ENCODE data around the gene TBC1D32. TPM values are rescaled to one million over a fixed set of nuclear protein-coding genes. Genes with fewer than 3 reads are reported as not detected.

Gene TBC1D32
- total and polyA plus RNA-seq, 5 donors, result 0.79 to 4.3 (median 3.4) TPM

- no peaks in the 10 kb centered on the region for H3K27me3 ChIP-seq (ENCODE audit: control insufficient read depth, insufficient read depth)
- DNase-seq (no peak), ATAC-seq (no peak)
- no peak overlapping the region for H3K27ac ChIP-seq (ENCODE audit: low read length)
- H3K4me1 ChIP-seq (ENCODE audit: control insufficient read depth, insufficient read depth, low read length), result no peaks in the 10 kb centered on the region
- H3K4me3 ChIP-seq (ENCODE audit: low read length), result no peak overlapping the region
- WGBS, result 80% methylated on average over 4 of the region's 4 CpGs
- intact Hi-C loops (cut with DNase I), result no loop called here
- no peaks in the 10 kb centered on the region for H3K9me3 ChIP-seq (ENCODE audit: control insufficient read depth, low read length)
Observed at GRCh38 chr6:121171879-121172278, 162.4 kb downstream of the TBC1D32 start.

- Histone ChIP-seq H3K4me3 (ENCODE audit: low read length) (no peak overlapping the region), H3K27me3 (ENCODE audit: control insufficient read depth, insufficient read depth) (no peaks in the 10 kb centered on the region), H3K4me1 (ENCODE audit: control insufficient read depth, insufficient read depth, low read length) (no peaks in the 10 kb centered on the region), H3K9me3 (ENCODE audit: control insufficient read depth, low read length) (no peaks in the 10 kb centered on the region), H3K27ac (ENCODE audit: low read length) (no peak overlapping the region)
- ATAC-seq (no peak), DNase-seq (no peak)
- intact Hi-C loops (cut with DNase I), result no loop called here
Observed at GRCh38 chr6:121161886-121162285, 172.4 kb downstream of the TBC1D32 start.

GRCh38 chr6:121160276-121160675 lies 174.0 kb downstream of the TBC1D32 start:
- no peak for DNase-seq
- Histone ChIP-seq H3K4me3 (ENCODE audit: low read length) (no peak overlapping the region), H3K9me3 (ENCODE audit: control insufficient read depth, low read length) (no peaks in the 10 kb centered on the region), H3K27me3 (ENCODE audit: control insufficient read depth, insufficient read depth) (no peaks in the 10 kb centered on the region), H3K4me1 (ENCODE audit: control insufficient read depth, insufficient read depth, low read length) (no peaks in the 10 kb centered on the region), H3K27ac (ENCODE audit: low read length) (no peak overlapping the region)
- intact Hi-C loops (cut with DNase I), result no loop called here
- ATAC-seq, result no peak
- 87% methylated on average over 2 of the region's 2 CpGs for WGBS

- DNase-seq, result no peak
- Histone ChIP-seq H3K27me3 (ENCODE audit: control insufficient read depth, insufficient read depth) (no peaks in the 10 kb centered on the region), H3K27ac (ENCODE audit: low read length) (no peak overlapping the region), H3K9me3 (ENCODE audit: control insufficient read depth, low read length) (no peaks in the 10 kb centered on the region), H3K4me1 (ENCODE audit: control insufficient read depth, insufficient read depth, low read length) (no peaks in the 10 kb centered on the region), H3K4me3 (ENCODE audit: low read length) (no peak overlapping the region)
- no peak for ATAC-seq
- intact Hi-C loops (cut with DNase I), result no loop called here
Observed at GRCh38 chr6:121158891-121159290, 175.4 kb downstream of the TBC1D32 start.

- no peaks in the 10 kb centered on the region for H3K9me3 ChIP-seq (ENCODE audit: control insufficient read depth, low read length)
- ATAC-seq (no peak), DNase-seq (no peak)
- H3K27ac ChIP-seq (ENCODE audit: low read length), result no peak overlapping the region
- no peaks in the 10 kb centered on the region for H3K27me3 ChIP-seq (ENCODE audit: control insufficient read depth, insufficient read depth)
- no peak overlapping the region for H3K4me3 ChIP-seq (ENCODE audit: low read length)
- intact Hi-C loops (cut with DNase I), result no loop called here
- no peaks in the 10 kb centered on the region for H3K4me1 ChIP-seq (ENCODE audit: control insufficient read depth, insufficient read depth, low read length)
Observed at GRCh38 chr6:121158438-121158837, 175.8 kb downstream of the TBC1D32 start.

GRCh38 chr6:121157906-121158305 lies 176.4 kb downstream of the TBC1D32 start:
- Histone ChIP-seq H3K4me3 (ENCODE audit: low read length) (no peak overlapping the region), H3K9me3 (ENCODE audit: control insufficient read depth, low read length) (no peaks in the 10 kb centered on the region), H3K27ac (ENCODE audit: low read length) (no peak overlapping the region), H3K4me1 (ENCODE audit: control insufficient read depth, insufficient read depth, low read length) (no peaks in the 10 kb centered on the region), H3K27me3 (ENCODE audit: control insufficient read depth, insufficient read depth) (no peaks in the 10 kb centered on the region)
- DNase-seq, result no peak
- 93% methylated on average over 1 of the region's 1 CpG for WGBS
- ATAC-seq, result no peak
- intact Hi-C loops (cut with DNase I), result no loop called here

- Histone ChIP-seq H3K4me3 (ENCODE audit: low read length) (no peak overlapping the region), H3K27ac (ENCODE audit: low read length) (no peak overlapping the region), H3K27me3 (ENCODE audit: control insufficient read depth, insufficient read depth) (no peaks in the 10 kb centered on the region), H3K9me3 (ENCODE audit: control insufficient read depth, low read length) (peaks cover 1% of the 10 kb centered on the region), H3K4me1 (ENCODE audit: control insufficient read depth, insufficient read depth, low read length) (no peaks in the 10 kb centered on the region)
- ATAC-seq (no peak), DNase-seq (no peak)
- intact Hi-C loops (cut with DNase I), result no loop called here
- WGBS, result 92% methylated on average over 2 of the region's 2 CpGs
Observed at GRCh38 chr6:121143476-121143875, 190.8 kb downstream of the TBC1D32 start.

- DNase-seq, result no peak
- ATAC-seq, result no peak
- Histone ChIP-seq H3K4me3 (ENCODE audit: low read length) (no peak overlapping the region), H3K27me3 (ENCODE audit: control insufficient read depth, insufficient read depth) (no peaks in the 10 kb centered on the region), H3K9me3 (ENCODE audit: control insufficient read depth, low read length) (peaks cover 1% of the 10 kb centered on the region), H3K4me1 (ENCODE audit: control insufficient read depth, insufficient read depth, low read length) (no peaks in the 10 kb centered on the region), H3K27ac (ENCODE audit: low read length) (no peak overlapping the region)
- WGBS, result 98% methylated on average over 6 of the region's 6 CpGs
- intact Hi-C loops (cut with DNase I), result no loop called here
Observed at GRCh38 chr6:121142093-121142492, 192.2 kb downstream of the TBC1D32 start.

- H3K4me3 ChIP-seq (ENCODE audit: low read length), result no peak overlapping the region
- DNase-seq (no peak), ATAC-seq (no peak)
- no peaks in the 10 kb centered on the region for H3K27me3 ChIP-seq (ENCODE audit: control insufficient read depth, insufficient read depth)
- intact Hi-C loops (cut with DNase I), result no loop called here
- H3K4me1 ChIP-seq (ENCODE audit: control insufficient read depth, insufficient read depth, low read length), result no peaks in the 10 kb centered on the region
- H3K9me3 ChIP-seq (ENCODE audit: control insufficient read depth, low read length), result no peaks in the 10 kb centered on the region
- H3K27ac ChIP-seq (ENCODE audit: low read length), result no peak overlapping the region
Observed at GRCh38 chr6:121135425-121135824, 198.9 kb downstream of the TBC1D32 start.

GRCh38 chr6:121134922-121135321 lies 199.4 kb downstream of the TBC1D32 start:
- Histone ChIP-seq H3K27me3 (ENCODE audit: control insufficient read depth, insufficient read depth) (no peaks in the 10 kb centered on the region), H3K27ac (ENCODE audit: low read length) (no peak overlapping the region), H3K4me3 (ENCODE audit: low read length) (no peak overlapping the region), H3K4me1 (ENCODE audit: control insufficient read depth, insufficient read depth, low read length) (no peaks in the 10 kb centered on the region), H3K9me3 (ENCODE audit: control insufficient read depth, low read length) (no peaks in the 10 kb centered on the region)
- intact Hi-C loops (cut with DNase I), result no loop called here
- DNase-seq (no peak), ATAC-seq (no peak)

- Histone ChIP-seq H3K4me1 (ENCODE audit: control insufficient read depth, insufficient read depth, low read length) (no peaks in the 10 kb centered on the region), H3K27ac (ENCODE audit: low read length) (no peak overlapping the region), H3K4me3 (ENCODE audit: low read length) (no peak overlapping the region), H3K9me3 (ENCODE audit: control insufficient read depth, low read length) (peaks cover 4% of the 10 kb centered on the region), H3K27me3 (ENCODE audit: control insufficient read depth, insufficient read depth) (no peaks in the 10 kb centered on the region)
- DNase-seq (no peak), ATAC-seq (no peak)
- intact Hi-C loops (cut with DNase I), result no loop called here
Observed at GRCh38 chr6:121124600-121124999, 209.7 kb downstream of the TBC1D32 start.

- Histone ChIP-seq H3K4me3 (ENCODE audit: low read length) (no peak overlapping the region), H3K27ac (ENCODE audit: low read length) (no peak overlapping the region), H3K9me3 (ENCODE audit: control insufficient read depth, low read length) (no peaks in the 10 kb centered on the region), H3K27me3 (ENCODE audit: control insufficient read depth, insufficient read depth) (no peaks in the 10 kb centered on the region), H3K4me1 (ENCODE audit: control insufficient read depth, insufficient read depth, low read length) (no peaks in the 10 kb centered on the region)
- ATAC-seq (no peak), DNase-seq (no peak)
- intact Hi-C loops (cut with DNase I), result no loop called here
Observed at GRCh38 chr6:121112356-121112755, 221.9 kb downstream of the TBC1D32 start.

All from right cardiac atrium (tissue), 5 donors.